Sigmoid colon (tissue), 3 donors: Measurements from ENCODE around the gene ARTN.

ENCODE experiments used
- CTCF ChIP-seq, 4 experiments: fragments of 450-650 bp in 3 of 4; fragments of 200-600 bp in 1 of 4; IDR thresholded peaks; one replicate each; pipeline ENCODE4 v1.5.1; 2016 to 2019; ENCODE audit warnings: antibody characterized with exemption in 4 of 4, mild to moderate bottlenecking in 3 of 4, moderate library complexity in 2 of 4
- POLR2A ChIP-seq, 2 donors: fragments of 450-650 bp; IDR thresholded peaks; one replicate each; pipeline ENCODE4 v1.6.1; 2016; ENCODE audit warnings: antibody characterized with exemption in 2 of 2, mild to moderate bottlenecking in 2 of 2, moderate library complexity in 2 of 2

DNA sequence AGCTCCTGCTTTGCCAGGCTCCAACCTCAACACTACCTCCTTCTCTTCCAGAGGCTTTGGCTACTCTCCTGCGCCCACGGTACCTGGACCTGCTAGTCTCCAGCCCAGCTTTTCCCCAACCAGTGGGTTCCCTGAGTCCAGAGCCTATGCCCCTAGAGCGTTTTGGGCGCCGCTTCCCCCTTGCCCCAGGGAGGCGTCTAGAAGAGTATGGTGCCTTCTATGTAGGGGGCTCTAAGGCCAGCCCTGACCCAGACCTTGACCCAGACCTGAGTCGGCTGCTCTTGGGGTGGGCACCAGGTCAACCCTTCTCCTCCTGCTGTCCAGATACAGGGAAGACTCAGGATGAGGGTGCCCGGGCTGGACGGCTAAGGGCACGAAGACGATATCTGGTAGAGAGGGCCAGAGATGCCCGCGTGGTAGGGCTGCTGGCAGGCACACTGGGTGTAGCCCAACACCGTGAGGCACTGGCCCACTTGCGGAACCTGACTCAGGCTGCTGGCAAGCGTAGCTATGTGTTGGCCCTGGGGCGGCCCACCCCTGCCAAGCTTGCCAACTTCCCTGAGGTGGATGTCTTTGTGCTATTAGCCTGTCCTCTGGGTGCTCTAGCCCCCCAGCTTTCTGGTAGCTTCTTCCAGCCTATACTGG lies 37.9 kb downstream of the ARTN start:
- TF ChIP-seq POLR2A (IDR thresholded peaks at IDR 0.05) (no peak), CTCF (IDR thresholded peaks at IDR 0.05) (no peak)
